GM20000 (cell line): ENCODE data around the gene ZSCAN21.

Source experiments
- DNase-seq: peaks from one replicate; pipeline ENCODE4 v3.0.0; 2012; ENCODE audit warnings: low spot score
- CTCF ChIP-seq: IDR thresholded peaks from 2 replicates; pipeline ENCODE4 v1.5.1; 2012; ENCODE audit warnings: mild to moderate bottlenecking, control low read depth; ENCODE audit errors: extremely low read depth, missing control alignments

Gene ZSCAN21

GRCh38 chr7:100093498-100093897 is 43.9 kb downstream of the ZSCAN21 start:
- no peak for TF ChIP-seq CTCF
- DNase-seq = no peak

GRCh38 chr7:100093925-100094486 is 44.4 kb downstream of the ZSCAN21 start:
- TF ChIP-seq CTCF = no peak

GRCh38 chr7:100095289-100095688 is 45.7 kb downstream of the ZSCAN21 start:
- no peak for TF ChIP-seq CTCF
- no peak for DNase-seq

More at GRCh38 chr7:100093925-100094486, 44.4 kb downstream of the ZSCAN21 start:
- DNase-seq = no peak

- TF ChIP-seq CTCF = no peak
- DNase-seq = no peak
Observed at GRCh38 chr7:100095704-100096103, 46.1 kb downstream of the ZSCAN21 start.

GRCh38 chr7:100098913-100099312 is 49.3 kb downstream of the ZSCAN21 start:
- DNase-seq = no peak
- TF ChIP-seq CTCF = no peak

- no peak for TF ChIP-seq CTCF
- DNase-seq = no peak
Observed at GRCh38 chr7:100099452-100099851, 49.9 kb downstream of the ZSCAN21 start.

- TF ChIP-seq CTCF = no peak
- peak; percentile 95 for DNase-seq
Observed at GRCh38 chr7:100100420-100101015, 50.9 kb downstream of the ZSCAN21 start.
